Measurements from ENCODE around the gene PPP2R5D.

DNA sequence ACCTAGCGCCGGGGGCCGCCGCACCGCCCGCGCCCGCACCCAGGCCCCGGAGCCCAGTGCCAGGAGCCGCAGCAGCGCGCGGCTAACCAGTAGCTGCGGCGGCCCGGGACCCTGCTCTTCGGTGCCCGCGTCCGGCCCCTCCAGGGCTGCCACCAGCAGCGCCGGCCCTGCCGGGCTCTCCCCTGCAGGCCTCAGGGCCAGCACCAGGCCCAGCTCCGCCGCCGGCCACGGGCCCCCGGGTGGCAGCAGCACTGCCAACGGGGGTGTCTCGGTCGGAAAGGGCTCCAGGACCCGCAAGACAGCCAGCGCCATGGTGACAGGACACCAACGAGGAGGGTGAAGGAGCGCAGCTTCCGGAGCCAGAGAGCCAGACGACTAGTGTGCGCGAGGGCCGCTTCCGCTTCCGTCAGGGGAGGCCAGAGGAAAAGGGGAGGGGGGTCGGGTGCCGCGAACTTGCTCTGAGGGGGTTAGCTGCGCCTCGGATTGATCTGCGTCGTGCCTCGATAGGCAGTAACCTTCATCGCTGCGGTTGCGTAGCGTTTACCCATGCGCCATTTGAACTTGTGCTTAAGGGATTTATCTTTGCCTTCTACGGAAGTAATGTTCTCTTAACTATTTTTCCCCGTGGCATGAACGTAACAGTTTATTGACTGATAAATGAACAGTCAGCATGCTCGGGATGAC lies 5.4 kb upstream of the PPP2R5D start, which contains the start of gene PEX6:
- TF ChIP-seq, protein P1, sequence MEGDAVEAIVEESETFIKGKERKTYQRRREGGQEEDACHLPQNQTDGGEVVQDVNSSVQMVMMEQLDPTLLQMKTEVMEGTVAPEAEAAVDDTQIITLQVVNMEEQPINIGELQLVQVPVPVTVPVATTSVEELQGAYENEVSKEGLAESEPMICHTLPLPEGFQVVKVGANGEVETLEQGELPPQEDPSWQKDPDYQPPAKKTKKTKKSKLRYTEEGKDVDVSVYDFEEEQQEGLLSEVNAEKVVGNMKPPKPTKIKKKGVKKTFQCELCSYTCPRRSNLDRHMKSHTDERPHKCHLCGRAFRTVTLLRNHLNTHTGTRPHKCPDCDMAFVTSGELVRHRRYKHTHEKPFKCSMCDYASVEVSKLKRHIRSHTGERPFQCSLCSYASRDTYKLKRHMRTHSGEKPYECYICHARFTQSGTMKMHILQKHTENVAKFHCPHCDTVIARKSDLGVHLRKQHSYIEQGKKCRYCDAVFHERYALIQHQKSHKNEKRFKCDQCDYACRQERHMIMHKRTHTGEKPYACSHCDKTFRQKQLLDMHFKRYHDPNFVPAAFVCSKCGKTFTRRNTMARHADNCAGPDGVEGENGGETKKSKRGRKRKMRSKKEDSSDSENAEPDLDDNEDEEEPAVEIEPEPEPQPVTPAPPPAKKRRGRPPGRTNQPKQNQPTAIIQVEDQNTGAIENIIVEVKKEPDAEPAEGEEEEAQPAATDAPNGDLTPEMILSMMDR (conservative IDR thresholded peaks at IDR 0.05; ENCODE audit: low read length) = no peak
- no peak for TF ChIP-seq EZH2phosphoT487 (IDR thresholded peaks at IDR 0.05; ENCODE audit: borderline replicate concordance, low read depth, low read length)
